ENCODE measurements around the gene TAOK2.
"Not testable (repeated sequence)": the region's sequence is repeated elsewhere in the genome, so short reads cannot be mapped to it uniquely, and the experiment has no call there.

TAOK2 gene

DNA sequence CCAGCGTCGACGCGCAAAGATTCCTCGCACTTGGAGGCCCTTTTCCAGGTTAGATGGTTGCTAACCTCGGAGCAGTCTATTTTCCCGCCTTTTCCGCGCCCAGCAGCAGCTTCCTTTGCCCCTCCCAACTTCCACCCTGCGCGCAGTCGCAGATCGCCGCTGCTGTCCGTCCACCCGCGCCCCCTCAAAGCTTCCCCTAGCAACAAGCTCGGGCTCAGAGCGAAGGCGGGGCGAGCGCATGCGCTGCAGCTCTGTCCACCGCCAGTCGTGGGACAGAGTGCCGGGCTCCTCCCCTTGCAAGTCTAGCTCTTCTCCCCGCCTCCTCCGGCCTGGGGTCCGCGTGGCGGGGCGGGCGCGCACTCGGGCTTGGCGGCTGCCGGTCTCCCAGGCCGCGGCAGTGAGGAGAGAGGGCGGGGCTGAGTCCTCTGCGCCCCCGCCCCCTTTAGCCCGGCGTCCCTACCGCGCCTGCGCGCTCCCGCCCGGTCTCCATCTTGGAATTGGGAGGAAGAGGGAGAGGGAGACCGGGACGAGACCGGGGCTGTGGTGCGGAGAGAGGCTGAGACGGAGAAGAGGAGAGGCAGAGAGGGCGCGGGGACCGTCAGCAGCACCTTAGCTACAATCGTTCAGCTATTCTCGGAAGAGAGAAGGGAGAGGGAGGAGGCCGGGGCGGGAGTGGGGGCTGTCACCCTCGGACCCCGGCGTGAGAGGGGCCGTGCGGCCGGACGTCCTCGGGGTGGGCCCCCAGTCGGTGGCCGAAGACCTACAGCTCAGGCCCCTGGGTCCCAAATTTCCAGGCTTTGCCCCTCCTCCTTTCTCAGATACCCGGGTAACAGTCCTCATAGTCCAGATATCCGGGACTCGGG lies at the start of gene TAOK2:
Gene TAOK2 (plus strand): TSS at position 485 of the 863 bp plus-strand sequence. CDS start 3,905 bp downstream, outside the sequence.
- peak; percentile 87 for DNase-seq

GRCh38 chr16:29925105-29925756 lies 48.4 kb upstream of the TAOK2 start:
- no peak for DNase-seq

- peak; percentile 42 for DNase-seq
Observed at GRCh38 chr16:29925781-29926710, 47.6 kb upstream of the TAOK2 start, which contains the start of gene KCTD13. KCTD13 (minus strand) TSS chr16:29926226; CDS start chr16:29926033, 193 bp downstream.

GRCh38 chr16:29926711-29927052 lies 47.0 kb upstream of the TAOK2 start:
- no peak for DNase-seq

DNA sequence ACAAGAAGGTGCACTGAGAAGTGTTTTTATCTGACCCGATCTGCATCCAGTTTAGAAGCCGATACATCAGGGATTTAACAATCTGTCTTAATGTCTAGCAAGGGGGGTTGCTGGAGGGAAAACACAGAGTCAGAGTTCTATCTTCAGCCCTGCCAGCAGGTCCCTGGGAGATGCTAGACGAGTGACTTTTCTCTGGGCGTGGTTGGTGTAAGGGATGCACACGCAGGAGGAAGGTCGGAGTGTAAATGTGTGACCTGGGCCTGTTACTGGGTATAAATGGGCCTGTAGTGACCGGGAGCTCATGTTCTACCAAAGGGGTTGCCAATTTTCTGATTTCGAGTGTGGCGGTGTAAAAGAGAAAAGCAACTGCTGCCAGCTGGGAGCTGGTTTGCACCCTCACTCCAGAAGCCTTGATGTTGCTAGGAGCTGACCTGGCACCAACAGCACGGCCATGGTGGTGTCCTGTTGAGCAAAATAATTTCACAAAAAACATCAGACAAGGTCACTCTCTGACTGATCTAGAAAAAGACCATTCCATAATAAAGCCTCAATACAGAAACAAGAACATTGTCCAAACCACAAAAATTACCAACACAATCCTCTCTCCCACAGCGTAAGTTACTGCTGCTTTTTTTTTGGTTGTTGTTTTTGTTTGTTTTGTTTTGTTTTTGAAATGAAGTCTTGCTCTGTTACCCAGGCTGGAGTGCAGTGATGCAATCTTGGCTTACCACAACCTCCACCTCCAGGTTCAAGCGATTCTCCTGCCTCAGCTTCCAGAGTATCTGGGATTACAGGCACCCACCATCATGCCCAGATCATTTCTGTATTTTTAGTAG lies 46.4 kb upstream of the TAOK2 start:
- no peak for DNase-seq

- not testable (repeated sequence) for DNase-seq
Observed at GRCh38 chr16:29931750-29932149, 41.9 kb upstream of the TAOK2 start.

DNA sequence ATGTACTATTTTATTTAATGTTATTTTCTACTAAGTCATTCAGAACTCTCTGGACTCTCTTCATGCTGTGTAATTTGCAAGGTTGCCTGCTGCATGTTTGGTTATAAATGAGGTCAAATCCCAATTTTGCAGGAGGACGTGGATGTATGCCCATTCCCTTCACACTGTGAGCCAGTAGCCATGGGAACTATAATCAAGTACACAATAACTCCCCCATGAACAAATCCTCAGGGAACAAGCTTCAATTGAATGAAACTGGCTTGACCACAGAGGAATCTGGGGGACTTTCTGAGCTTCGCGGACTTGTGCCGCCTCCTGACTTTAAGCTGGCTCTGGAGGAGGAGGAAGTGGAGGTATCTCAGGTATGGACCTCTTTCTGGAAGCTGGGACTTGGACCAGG lies 33.0 kb upstream of the TAOK2 start:
- no peak for DNase-seq

DNA sequence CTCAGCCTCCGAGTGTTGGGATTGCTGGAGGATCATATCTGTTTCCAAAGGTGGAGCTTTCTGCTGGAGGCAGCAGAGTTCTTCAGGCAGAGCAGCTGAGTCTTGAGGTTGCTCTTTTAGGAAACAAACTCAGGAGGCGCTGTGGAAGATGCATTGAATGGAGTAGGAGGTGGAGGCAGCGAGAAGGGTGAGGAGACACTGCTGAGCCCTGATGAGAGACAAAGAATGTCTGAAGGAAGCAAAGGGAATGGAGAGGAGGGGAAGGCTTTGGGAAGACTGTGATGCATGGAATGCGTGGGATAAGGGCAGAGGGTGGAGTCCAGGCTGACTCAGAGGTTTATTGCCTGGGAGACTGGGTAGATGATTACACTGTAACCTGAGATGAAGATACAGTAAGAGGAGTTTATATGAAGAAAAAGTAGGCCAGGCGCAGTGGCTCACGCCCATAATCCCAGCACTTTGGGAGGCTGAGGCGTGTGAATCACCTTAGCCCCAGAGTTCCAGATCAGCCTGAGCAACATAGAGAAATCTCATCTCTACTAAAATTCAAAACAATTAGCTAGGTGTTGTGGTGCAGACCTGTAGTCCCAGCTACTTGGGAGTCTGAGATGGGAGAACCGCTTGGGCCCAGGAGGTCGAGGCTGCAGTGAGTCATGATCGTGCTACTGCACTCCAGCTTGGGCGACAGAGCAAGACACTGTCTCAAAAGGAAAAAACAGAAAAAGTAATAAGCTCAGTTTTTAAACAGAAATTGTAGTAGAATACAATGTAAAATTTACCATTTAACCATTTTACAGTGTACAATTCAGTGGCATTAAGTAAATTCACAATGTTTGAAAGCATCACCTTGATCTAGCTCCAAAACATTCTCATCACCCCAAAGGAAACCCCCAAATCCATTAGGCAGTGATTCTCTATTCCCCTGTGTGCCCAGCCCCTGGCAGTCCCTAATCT lies 29.5 kb upstream of the TAOK2 start:
- DNase-seq: no peak

GRCh38 chr16:29947897-29948296 lies 25.8 kb upstream of the TAOK2 start:
- DNase-seq: no peak

DNA sequence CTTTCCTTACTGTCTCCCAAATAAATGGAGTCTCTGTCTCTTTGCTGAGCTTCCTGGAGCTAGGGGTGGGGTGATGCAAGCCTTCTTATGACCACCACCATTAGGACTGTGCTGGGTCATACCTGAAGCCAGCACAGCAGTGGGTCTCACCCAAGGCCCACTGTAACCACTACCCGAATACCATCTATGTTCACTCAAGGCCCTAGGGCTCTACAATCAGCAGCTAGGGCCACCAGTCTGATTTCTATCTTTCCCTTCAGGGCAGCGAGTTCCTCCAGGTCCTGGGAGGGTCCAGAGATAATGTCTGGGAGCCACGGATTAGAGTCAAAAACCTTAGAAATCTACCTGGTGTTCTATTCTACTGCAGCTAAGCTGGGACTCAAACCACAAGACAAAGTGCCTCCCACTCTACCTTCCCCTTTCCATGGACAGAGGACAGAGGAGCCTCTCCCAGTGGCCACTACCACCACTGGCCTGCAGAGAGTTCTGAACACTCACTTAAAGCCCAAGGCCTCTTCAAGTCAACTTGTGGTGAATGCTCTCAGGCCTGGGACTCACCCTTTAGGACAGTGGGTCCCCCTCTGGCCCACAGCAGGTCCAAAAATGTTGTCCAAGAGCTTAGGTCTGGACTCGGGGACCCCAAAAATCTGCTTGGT lies 22.7 kb upstream of the TAOK2 start:
- no peak for DNase-seq

DNA sequence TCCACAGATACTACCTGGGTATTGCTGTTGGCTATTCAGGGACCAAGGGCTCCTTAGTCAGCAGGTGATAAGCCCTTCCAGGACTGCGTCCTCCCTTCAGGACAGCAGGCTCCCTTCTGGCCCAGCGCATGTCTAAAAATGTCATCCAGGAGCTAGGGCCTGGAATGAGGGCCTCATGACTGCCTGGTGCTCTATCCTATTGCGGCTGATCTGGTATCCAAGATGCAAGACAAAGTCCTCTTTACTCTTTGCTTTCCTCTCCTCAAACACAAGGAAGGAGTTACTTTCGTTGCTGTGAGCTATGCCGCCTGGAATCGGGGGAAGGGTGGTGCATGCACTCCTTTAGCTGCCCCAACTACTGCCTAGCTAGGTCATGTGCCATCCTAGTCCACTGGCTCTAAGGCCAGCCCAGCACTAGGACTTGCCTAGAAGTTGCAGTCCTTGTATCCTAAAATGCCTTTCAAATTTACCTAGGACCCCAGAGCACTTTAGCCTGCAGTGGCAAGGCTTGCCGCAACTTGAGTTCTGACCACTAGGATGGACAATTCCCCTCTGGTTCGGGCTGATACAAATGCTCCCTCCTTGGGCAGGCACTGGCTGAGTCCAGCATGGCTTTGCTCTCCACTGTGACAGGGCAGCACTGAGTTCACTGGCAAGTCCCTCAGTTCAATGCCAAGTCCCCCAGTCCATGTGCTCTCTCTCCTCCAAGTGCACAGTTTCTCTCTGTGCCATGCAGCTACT lies 21.9 kb upstream of the TAOK2 start:
- DNase-seq: no peak

GRCh38 chr16:29958756-29959155 lies 14.9 kb upstream of the TAOK2 start:
- DNase-seq: no peak

- DNase-seq: no peak
Observed at GRCh38 chr16:29959293-29959692, 14.4 kb upstream of the TAOK2 start.

- not testable (repeated sequence) for DNase-seq
Observed at GRCh38 chr16:29959821-29960220, 13.8 kb upstream of the TAOK2 start.

DNA sequence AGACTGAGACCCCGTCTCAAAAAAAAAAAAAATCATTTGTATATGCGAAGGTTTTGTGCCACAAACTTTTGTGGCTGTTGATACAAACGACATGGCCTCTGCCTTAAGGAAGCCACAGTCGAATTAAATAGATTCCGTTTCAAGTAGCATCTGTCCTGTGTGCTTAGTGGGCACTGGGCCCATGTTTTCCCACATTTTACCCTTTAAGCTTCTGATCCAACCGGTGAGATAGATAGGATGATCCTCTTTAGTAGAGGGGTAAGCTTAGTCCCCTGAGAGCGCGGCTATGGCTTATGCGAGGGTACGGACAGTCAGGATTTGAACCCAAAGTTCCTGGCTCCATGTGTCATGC lies 12.6 kb upstream of the TAOK2 start:
- no peak for DNase-seq

DNA sequence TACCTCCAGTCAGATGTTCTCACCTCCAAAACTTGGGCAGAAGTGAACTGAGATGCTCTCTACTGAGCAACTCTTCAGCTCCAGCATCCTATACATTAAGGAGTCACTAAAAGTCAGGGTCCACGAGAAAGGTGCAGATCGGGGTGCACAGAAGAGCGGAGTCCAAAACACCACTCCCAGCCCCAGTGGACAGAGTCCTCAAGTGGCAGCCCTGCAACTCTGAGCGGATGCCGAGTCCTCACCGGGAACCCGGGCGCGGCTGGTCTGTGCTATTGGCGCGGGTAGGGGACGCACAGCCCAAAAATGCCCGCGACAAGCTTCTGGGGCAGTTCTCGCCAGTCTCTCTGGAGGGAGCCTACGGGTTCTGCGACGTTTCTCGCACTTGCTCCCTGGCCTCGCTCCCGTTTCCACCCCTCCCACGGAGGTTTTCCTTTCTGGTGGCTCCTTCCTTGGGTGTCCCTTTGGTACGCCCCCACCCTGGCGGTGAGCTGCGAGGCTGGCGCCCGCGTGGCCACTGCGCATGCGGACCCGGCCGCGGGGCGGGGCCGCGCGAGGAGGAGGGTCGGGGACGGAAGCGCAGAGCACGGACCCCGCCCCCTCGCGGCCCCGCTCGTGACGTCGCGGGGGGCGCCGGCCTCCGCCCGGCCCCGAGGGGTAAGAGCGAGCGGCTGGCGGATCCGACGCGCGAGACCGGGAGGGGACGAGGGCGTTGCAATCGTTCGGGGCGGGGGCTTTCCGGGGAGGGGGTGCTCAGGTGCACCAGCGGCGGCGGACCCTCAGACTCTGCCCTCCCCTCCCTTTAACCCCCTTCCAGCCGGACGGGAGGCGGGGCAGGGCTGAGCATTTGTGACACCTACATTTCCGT lies 12.0 kb upstream of the TAOK2 start, which contains the start of gene TMEM219:
Gene TMEM219 (plus strand): TSS at position 601 of the 865 bp plus-strand sequence. CDS start 1,065 bp downstream, outside the sequence.
- peak; percentile 68 for DNase-seq

- no peak for DNase-seq
Observed at GRCh38 chr16:29962344-29962994, 11.2 kb upstream of the TAOK2 start.

All from NCI-H1417 treated with DMSO at 0.1 percent for 48 hours (cell line).